Type B pancreatic cell (in vitro differentiated cells): ENCODE results near the gene NHLRC1. TPM values are rescaled to one million over a fixed set of nuclear protein-coding genes. Genes with fewer than 3 reads are reported as not detected.

Experiments
- DNase-seq: peaks from one replicate; pipeline ENCODE4 v3.0.0; 2021; ENCODE audit warnings: mixed read lengths; ENCODE audit not compliant: unreplicated experiment; ENCODE audit errors: extremely low spot score
- H3K27ac Mint-ChIP-seq: 2 replicates; pipeline ENCODE4 v1.8.0; 2021; ENCODE audit warnings: mild to moderate bottlenecking, mixed read lengths
- H3K27me3 Mint-ChIP-seq: 2 replicates; pipeline ENCODE4 v1.8.0; 2021; ENCODE audit warnings: mixed read lengths
- H3K36me3 Mint-ChIP-seq: 2 replicates; pipeline ENCODE4 v1.8.0; 2021; ENCODE audit warnings: mixed read lengths
- H3K4me1 Mint-ChIP-seq: one replicate; pipeline ENCODE4 v1.8.0; 2021; ENCODE audit warnings: mixed read lengths; ENCODE audit not compliant: unreplicated experiment
- H3K4me3 Mint-ChIP-seq: 2 replicates; pipeline ENCODE4 v1.8.0; 2021; ENCODE audit warnings: mild to moderate bottlenecking, mixed read lengths
- H3K9me3 Mint-ChIP-seq: 2 replicates; pipeline ENCODE4 v1.8.0; 2021; ENCODE audit warnings: mixed read lengths
- total RNA-seq: library from RNA; stranded (reverse); gene quantifications from 2 replicates; pipeline ENCODE4 v1.2.1, GENCODE V29; 2021; ENCODE audit warnings: low replicate concordance
- TF ChIP-seq, protein P1 (sequence below): fragments of 200-600 bp; sonication (generic); conservative IDR thresholded peaks from 2 replicates; pipeline ENCODE4 v1.5.0; 2021; ENCODE audit warnings: antibody characterized with exemption, mild to moderate bottlenecking

NHLRC1 gene
- total RNA-seq, 1 donor from 2014 or later = 1.1 TPM

DNA sequence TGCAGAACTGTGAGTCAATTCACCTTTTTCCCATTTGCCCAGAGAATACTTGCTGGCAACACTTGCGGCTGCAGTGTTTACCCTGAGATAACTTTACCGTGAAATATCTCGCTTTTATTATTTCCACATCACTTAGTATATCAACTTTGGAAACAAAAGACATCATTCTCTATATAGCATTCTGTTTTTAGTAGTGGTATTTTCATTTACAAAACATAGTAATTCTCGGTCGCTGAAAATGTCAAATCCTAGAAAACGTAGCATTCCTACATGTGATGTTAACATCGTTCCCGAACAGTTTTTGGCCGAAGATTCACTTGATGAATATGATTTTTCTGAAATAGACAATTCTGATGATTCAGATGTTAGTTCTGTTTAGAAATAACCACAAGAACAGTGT is 52.0 kb downstream of the NHLRC1 start:
- TF ChIP-seq, protein P1, sequence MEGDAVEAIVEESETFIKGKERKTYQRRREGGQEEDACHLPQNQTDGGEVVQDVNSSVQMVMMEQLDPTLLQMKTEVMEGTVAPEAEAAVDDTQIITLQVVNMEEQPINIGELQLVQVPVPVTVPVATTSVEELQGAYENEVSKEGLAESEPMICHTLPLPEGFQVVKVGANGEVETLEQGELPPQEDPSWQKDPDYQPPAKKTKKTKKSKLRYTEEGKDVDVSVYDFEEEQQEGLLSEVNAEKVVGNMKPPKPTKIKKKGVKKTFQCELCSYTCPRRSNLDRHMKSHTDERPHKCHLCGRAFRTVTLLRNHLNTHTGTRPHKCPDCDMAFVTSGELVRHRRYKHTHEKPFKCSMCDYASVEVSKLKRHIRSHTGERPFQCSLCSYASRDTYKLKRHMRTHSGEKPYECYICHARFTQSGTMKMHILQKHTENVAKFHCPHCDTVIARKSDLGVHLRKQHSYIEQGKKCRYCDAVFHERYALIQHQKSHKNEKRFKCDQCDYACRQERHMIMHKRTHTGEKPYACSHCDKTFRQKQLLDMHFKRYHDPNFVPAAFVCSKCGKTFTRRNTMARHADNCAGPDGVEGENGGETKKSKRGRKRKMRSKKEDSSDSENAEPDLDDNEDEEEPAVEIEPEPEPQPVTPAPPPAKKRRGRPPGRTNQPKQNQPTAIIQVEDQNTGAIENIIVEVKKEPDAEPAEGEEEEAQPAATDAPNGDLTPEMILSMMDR = no peak
- no peak for DNase-seq
- Mint-ChIP-seq H3K27me3 (no peaks in the 10 kb centered on the region), H3K4me1 (no peaks in the 10 kb centered on the region), H3K36me3 (no peaks in the 10 kb centered on the region), H3K4me3 (no peak overlapping the region), H3K27ac (no peak overlapping the region), H3K9me3 (no peaks in the 10 kb centered on the region)

Other genes starting within 250 kb of the NHLRC1 start
- 36.9 and 40.1 TPM in 2 replicates for gene KIF13A, start 135.0 kb downstream of the NHLRC1 start, total RNA-seq
- gene TPMT, start 32.4 kb upstream of the NHLRC1 start, total RNA-seq = 12.8 and 19.2 TPM in 2 replicates
- gene KDM1B, start 32.7 kb upstream of the NHLRC1 start, total RNA-seq = 20.7 and 22.4 TPM in 2 replicates
- 84.2 and 124 TPM in 2 replicates for gene DEK, start 141.9 kb upstream of the NHLRC1 start, total RNA-seq